ENCODE data around the gene CDC7.
A peak's percentile ranks its signal among the peaks of the same experiment; 100 is the strongest.
"Not testable (repeated sequence)": the region's sequence is repeated elsewhere in the genome, so short reads cannot be mapped to it uniquely, and the experiment has no call there.

Gene CDC7

DNA sequence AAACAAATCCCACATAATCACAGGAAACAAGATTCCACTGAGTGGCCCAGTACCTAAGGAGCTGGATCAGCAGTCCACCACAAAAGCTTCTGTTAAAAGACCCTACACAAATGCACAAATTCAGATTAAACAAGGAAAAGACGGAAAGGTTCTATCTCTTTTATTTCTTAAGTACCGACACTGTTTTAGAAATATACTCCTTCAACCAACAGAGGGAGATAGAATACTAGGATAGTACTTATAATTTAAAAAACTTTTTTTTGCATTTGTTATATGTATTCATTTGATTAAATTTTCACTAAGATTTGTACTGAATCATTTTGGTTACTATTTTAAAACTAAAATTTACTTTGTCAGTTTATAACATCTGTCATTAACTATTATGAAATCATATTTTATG is 12.5 kb downstream of the CDC7 start:
- no peak for DNase-seq

DNA sequence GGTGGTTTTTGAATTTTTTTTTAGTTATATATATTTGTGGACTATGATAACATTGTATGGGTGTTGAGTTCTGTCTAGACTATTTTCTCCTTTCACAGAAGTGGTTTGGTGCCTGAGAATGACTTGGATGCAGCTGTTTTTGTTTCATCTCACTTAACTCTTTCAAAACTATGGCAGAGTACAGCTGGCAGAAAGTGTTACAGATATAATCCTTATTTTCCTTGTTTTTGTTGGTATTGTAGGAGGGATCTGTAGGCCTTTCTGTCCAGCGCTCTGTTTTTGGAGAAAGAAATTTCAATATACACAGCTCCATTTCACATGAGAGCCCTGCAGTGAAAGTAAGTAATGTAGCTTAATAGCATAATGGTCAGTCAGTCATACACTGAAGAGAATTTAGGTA is 13.1 kb downstream of the CDC7 start:
- DNase-seq = no peak

DNA sequence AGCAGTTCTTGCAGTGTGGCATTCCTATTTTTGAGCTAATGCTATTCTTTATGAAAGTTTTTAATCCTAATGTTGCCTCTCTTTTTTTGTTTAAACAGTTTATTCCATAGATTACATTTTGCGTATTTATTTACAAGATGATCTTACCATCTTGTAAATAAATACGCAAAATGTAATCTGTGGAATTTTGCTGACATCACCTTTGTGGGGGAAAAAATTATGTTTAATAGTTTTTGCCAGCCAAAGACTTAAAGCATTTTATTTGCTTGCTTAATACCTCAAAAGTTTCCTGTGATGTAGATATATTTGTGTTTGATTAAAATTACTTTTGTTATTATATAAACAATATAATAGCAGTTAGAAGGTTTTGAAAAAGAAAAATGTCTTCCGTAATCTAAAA is 15.3 kb downstream of the CDC7 start:
- no peak for DNase-seq

DNA sequence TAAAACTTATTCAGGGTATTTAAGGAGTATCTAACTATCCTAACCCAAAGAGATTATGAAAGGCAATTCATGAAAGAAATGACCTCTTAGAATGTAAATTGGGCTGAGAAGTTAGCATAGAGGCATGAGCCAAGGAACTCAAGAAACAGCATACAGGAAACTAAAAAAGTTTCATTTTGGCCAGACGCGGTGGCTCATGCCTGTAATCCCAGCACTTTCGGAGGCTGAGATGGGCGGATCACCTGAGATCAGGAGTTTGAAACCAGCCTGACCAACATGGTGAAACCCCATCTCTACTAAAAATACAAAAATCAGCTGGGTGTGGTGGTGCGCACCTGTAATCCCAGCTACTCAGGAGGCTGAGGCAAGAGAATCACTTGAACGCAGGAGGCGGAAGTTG is 16.0 kb downstream of the CDC7 start:
- DNase-seq = not testable (repeated sequence)

DNA sequence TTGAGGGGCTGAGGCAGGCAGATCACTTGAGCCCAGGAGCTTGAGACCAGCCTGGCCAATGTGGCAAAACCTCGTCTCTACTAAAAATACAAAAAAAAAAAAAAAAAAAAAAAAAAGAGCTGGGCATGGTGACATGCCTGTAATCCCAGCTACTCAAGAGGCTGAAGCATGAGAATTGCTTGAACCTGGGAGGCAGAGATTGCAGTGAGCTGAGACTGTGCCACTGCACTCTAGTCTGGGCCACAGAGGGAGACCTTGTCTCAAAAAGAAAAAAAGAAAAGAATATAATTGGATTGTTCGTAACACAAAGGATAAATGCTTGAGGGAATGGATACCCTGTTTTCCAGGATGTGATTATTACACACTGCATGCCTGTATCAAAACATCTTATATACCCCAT is 18.5 kb downstream of the CDC7 start:
- not testable (repeated sequence) for DNase-seq

DNA sequence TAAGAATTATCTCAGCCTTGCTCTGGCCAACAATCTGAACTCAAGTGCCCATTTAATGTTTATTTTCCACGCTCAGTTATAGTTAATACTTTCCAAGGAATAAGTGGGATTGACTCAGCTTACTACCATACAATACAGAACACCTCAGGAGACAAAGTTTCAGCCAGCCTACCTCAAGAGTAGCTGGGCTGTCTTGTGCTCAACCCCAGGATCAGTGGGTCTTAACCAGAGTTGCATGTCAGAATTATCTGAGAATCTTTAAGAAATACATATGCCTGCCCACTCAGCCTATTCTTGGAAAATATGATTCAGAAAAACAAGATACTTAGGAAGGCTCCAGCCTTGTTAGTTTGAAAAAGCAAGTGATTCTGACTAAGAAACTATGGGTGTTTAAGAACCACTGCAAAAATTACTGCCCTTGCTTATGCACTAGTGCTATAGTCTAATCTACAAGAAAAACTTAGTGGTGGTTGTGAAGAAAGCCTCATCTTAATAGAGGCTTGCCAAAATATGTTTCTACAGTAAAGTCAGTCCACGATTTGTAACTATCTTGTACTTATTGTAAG is 20.4 kb downstream of the CDC7 start:
- no peak for DNase-seq

DNA sequence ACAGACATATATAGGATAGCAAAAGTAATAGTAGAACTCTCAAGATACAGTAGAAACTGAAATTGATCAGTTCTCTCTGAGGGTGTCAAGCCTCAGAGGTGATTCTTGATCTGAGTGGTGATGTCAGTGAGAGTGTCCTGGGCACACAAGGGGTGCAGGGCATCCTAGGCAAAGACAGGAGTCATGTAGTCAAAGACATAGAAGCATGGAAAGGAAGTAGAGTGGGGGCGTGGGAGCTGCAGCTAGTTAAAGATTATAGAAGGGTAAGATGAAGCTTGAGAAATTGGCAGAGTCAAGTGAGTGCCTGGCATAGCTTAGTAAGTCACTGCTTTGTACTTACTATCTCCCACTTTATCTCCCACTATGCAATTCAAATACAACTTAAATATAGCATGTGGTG is 22.8 kb downstream of the CDC7 start:
- peak; percentile 54 for DNase-seq

DNA sequence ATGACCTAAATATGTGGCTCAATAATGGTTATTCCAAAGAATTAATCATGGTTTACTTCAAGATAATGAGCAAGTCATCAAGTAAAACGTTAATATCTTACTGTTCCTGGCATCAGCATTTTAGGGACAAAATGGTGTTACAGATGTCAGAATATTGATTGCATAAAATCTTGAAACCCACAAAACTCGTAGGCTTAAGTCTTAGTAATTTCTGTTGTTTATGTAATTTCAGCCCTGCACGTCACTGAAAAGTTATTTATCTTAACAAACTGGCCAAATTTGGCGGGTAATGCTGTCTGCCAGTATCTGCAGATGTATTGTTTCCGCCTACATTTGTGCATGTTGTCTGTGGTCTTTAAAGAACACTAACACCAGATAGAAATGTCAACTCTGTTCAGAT is 25.8 kb downstream of the CDC7 start:
- no peak for DNase-seq

DNA sequence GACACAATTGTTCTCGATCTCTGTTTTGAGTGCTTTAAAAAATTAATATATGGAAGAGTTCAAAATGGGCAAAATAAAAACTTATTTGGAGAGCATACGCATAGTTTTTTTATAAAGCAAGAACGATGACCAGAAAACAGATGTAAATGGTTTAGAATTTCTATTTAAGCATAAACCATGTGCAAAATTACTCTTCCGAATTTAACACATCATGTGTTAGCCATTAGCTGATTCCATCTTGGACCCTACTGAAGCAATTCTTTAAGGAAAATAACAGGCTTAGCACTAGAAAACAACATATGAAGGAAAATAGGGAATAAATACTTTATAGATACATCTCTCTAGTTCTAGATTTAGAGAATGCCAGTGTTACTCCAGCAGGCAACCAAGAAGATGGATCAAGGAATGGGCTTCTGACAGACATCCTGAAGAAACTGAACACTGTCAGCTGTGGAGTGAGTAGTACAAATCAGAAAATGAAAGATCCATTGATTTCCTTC is 26.7 kb downstream of the CDC7 start:
- no peak for DNase-seq

DNA sequence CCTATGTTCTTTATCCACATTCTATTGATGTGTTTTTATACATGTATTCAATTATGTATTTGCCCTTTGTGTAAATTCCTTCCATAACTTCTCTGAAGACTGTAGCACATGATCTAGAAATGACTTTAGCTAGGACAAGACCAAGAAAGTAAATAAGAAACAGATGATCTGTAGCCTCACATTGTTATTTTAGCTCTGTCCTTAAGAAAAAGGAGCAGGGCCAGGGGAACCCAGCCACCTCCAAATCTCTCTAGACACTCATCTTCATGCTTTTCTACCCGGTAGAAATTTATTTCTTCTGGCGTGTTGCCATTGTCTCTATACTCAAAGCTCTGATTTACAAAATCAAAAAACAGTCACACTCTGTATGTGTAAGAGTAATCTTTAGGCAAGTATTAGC is 27.1 kb downstream of the CDC7 start:
- no peak for DNase-seq

DNA sequence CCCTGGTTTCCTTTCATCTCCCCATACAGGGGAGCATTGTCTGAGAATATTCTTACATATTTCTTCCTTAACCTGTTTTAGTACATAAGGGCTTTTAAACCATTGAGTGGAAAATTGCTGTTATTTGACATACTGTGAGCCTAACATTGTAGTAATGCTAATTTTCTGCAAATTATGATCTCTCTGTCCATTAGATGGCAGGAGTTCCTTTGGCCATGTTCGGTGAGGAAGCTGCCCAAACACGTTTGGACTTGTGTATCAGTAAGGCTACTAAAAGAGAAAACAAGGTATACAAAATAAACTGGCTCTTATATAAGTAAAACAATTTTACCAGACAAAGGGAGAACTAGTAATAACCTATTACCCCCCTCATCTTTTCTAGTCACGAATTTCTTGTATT is 29.2 kb downstream of the CDC7 start:
- no peak for DNase-seq

DNA sequence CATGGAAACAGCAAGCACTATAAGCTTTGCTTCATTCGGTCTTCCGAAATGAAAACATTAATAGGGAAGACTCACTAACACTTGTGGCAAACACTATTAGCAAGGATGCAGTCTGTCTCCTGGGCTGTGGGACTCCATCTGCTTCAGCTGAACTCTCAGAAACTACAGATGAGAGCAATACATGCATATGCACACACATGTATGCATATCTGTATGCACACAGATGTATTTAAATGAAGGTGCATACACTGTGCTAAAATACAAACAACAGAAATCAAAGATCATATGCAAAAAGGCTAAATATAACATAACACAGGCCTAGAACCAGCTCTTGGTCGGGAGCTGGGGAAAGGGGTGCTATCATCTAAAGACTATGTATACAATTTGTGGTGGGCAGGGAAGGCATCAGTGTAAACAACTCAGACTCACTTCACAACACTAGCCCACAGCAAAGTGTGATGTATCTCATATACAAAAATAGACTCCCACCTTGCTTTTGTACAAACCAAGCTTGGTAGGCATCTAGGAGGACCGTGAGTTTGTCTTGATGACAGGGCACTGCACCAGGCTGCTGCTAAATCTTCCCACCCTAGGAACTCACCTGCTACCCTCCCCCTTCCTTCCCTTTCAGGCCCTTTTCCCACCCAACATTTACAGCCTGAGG is 32.8 kb downstream of the CDC7 start:
- DNase-seq = no peak

DNA sequence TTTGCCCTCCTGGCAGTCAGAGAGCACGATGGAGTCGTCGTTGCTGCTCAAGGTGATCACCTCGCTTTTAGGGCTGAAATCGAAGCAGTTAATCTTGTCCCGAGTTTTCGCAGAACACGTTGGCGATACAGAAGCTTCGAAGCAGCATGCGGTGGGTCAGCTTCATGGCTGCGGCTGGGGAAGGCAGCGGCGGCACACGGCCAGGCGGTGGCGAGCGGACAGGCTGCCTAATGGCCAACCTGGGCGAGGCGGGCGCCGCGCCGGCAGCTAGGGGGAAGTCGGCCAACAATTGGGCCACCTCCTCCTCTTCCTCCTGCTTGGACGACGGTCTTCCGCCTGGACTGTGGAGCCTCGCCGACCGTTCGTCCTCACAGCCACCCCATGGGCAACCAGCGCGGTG is 34.8 kb downstream of the CDC7 start:
- DNase-seq = no peak

DNA sequence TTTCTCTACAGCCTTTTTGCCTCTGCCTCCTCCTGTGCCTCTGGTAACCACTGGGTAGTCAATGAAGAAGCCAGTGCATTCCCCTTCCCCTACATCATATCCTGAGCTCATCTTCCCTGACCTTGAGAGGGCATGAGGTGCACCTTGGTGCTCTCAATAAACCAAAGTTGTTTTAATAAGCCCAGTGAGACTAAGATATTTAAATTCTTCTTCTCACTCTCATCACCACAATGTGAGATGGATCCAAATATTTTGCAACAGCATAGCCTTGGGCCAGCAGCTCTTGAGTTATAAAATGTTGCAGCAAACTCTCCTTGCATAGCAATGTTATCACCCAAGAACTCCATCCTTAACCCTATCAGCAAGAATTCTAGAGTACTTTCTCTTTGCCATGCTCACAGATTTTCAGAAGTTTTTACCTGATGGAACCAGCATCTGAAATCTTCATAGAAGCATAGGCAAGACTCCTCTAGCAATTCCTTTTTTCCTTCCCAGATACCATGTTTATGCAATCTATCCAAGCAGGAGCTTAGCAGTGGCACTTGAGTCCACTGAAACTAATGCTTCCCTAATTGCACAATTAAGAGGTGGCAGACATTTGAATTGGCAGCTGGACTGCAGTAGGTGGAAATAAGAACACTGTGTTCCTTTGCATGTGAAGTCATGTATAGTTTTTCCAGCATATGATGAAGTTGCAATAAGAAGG is 36.8 kb downstream of the CDC7 start:
- DNase-seq = no peak

DNA sequence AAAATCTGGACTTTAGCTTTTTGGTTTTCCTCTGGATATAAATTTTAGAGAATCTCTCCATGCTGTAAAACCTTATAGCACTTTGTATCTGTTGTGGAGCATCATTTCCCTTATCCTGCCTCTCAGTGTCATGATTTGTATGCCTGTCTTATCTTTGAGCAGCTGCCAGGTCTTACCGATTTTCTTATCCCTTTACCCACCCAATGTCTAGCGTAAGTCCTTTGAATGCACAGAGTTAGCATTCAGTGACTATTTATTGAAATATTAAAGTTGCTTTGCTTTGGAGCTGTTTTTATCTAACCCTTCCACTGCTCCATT is 37.3 kb downstream of the CDC7 start:
- DNase-seq = no peak

DNA sequence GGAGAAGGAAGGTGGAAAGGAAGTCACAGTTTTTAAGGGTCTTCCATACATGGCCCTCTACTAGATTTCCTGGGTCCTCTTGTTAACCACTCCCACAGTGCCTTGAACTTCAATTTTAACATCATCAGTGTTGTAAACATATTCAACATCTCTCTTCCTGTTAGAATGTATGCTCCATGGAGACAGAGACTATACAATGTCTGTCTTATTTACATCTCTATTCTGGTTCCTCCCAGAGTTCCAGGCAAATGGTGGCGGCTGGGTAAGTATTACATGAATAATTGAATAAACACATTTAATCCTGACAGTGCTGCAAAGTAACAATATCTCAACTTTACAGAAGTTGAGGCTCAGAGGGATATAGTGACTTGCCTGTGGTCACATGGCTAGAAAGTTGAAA is 40.3 kb downstream of the CDC7 start:
- DNase-seq = no peak

DNA sequence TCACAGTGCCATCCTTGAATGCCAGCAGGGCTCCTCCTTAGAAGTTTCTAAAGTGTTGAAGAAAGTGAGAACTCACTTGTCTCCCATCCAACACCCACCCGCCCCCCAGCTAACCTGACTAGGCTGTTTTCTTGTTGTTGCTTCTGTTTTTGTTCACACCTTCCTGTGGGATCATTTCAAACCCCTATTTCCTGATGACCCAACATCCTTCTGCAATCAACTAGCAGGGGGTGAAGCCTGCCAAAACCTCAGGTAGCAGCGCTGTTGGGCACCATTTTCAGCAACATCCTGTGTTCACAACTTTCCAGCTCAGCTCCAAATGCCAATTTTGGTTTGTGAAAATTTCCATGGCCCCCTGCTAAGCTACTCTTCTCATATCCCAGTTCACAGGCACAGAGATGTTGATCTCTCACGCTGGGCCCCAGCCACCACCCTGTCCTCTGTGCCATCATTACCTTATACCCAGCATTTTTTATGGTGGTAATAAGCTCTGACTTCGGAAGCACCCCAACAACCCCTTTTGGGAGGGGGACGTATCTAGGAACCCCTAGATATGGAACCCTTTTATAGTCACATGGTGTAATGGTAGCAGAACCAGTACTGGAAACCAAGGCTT is 41.4 kb downstream of the CDC7 start:
- DNase-seq = no peak

DNA sequence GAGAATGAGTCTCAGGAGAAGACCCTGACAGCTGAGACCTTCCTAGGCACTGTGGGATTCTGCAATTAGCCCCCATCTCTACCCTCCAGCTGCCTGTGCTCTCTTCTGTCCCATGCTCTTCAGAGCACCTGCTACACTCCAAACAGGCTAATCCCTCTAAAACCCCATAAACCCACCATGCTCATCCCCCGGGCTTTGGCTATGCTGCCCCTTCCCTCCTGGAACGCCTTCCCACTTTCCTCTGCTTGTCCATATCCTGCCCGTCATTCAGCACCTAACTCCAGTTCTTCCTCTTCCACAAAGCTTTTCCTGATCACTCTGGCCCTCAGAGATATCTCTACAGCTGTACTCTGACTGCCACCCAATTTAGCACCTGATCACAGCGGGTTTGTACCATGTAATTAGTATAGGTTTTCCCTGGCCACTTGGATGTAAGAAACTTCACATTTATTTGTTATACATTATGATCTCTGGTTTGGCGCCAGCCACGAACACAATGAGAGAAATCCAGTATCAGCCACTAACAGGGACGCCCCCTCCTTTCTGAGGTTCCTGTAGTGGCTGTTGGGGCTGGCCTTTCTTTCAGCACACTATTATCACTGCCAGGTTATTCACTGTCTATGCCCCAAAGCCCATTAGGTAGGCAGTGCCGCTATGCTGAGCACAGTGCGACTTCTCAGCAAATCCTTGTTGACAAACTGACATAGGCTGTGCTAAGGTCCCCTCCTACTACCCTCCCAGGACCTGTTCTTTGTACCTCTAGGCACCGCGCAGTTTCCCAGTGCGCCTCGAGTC is 45.1 kb downstream of the CDC7 start:
- peak; percentile 20 for DNase-seq

DNA sequence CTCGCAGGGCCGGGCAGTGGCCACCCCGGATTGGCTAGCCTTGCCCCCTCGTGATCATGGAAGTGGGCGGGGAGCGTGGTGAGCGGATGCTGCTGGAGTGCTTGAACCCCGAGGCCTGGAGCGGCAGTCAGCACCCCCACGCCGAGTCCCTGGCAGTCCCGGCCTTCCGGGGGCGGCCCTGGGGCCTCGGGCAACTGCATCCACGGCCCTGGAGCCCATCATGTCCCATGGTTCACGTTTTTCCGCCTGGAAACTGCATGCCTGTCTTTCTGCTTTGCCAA is 45.6 kb downstream of the CDC7 start:
- DNase-seq = peak; percentile 23

DNA sequence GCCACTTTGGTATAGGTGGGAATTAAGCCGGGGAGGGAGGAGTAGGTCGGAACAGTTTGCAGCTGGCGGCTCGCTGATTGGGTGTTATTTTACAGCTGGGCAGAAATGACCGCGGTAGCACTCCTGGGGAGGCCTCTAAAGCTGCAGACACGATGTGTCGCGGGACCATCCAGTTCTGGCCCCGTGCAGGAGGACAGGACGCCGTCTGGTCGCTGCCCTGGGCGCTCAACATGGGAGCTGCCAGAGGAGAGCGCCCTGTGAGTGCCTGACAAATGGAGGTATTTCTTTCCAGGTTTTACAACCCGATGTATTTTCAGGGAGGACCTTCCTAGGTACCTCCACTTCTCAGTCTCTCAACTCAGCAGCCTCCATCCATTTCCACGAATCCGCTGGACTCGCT is 46.2 kb downstream of the CDC7 start:
- DNase-seq = peak; percentile 20

DNA sequence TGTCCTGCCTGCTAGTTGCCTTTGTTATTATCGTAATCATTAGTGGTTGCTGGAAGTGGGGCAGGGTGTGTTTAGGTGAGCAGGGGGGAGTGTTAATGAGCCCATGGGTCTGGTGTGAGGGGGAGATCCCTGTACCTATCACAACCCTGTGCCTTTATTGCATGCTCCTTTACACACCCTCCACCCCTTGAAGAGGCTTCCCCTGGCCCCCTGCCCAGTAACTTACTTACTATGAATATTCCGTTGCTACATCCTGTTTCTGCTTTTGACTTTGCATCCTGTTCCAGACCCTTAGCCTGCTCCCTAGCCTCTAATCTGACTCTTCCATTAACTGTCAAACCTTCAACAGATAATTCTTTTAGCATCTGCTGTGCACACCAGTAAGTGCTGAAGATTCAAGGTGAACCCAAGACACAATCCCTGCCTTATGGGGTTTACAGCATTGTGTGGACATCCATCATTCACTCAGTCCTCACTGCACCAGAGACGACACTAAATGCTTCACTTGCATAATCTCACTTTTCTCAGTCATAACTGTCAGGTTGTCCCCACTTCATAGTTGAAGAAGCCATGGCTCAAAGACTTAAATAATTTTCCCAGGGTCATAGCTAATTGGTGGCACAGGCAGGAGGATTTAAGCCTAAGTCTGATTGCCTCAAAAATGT is 47.9 kb downstream of the CDC7 start:
- peak; percentile 47 for DNase-seq

DNA sequence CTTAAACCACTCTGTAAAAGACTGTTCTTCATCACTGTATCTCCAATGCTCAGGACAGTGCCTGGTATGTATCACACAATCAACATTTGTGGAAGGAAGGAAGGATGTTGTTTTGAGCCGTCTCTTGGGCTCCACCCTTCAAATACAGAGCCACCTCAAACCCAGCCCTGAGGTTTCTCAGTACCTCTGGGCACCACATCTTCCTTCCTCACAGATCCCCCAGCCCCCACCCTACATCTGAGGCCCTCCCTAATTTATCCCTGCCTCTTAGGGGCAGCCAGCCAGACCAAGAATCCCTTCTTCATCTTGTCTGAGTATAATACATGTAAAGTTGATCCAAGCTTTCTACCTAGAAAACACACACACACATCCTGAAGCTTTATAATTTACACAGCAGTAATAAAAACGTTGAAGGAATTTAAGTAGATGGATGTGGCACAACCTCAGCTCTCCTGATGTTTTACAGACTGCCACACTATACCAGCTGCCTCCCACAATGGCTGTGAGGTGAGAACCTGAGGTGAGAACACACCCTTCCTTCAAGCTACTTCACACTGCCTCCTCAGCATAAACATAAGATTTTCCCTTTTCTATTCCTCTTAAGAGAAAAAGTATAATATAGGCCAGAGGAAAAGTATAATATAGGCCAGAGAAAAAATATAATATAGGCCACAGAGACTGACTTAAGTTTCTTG is 48.5 kb downstream of the CDC7 start:
- no peak for DNase-seq

Data from stimulated activated CD8-positive, alpha-beta memory T cell treated with anti-CD3 and anti-CD28 coated beads, Interleukin-4, amount 100 ng/mL, for 48 hours (primary cell).